Activated B cell treated with CpG ODN at 0.5 μM for 24 hours (primary cell): Measurements from ENCODE around the gene TXNDC2. TPM values are rescaled to one million over a fixed set of nuclear protein-coding genes. Genes with fewer than 3 reads are reported as not detected.
A peak's percentile ranks its signal among the peaks of the same experiment; 100 is the strongest.

ENCODE experiments used
- ATAC-seq: fragments of 200-7000 bp; cut with Tn5 transposase; one replicate; pipeline ENCODE4 v1.10.0; 2021; ENCODE audit warnings: low read depth, mild to moderate bottlenecking, moderate library complexity
- CTCF ChIA-PET: fragments of 350-600 bp; sonication (Branson Sonifier 250); formaldehyde crosslinking; loops from one replicate; lab custom pipeline; 2021; ENCODE audit warnings: antibody characterized with exemption; lab: Charles Lee
- POLR2A ChIA-PET: fragments of 350-600 bp; sonication (Branson Sonifier 250); formaldehyde crosslinking; loops from one replicate; lab custom pipeline; 2021; ENCODE audit warnings: antibody characterized with exemption; lab: Charles Lee
- DNase-seq: peaks from one replicate; pipeline ENCODE4 v3.0.0; 2022
- H3K27ac Mint-ChIP-seq: one replicate; pipeline ENCODE4 v1.8.0; 2020; ENCODE audit warnings: mixed read lengths
- H3K27me3 Mint-ChIP-seq: one replicate; pipeline ENCODE4 v1.8.0; 2021; ENCODE audit warnings: mixed read lengths
- H3K36me3 Mint-ChIP-seq: one replicate; pipeline ENCODE4 v1.8.0; 2021; ENCODE audit warnings: low read depth, mixed read lengths
- H3K4me1 Mint-ChIP-seq: one replicate; pipeline ENCODE4 v1.8.0; 2021; ENCODE audit warnings: mixed read lengths
- H3K4me3 Mint-ChIP-seq: one replicate; pipeline ENCODE4 v1.8.0; 2020; ENCODE audit warnings: mild to moderate bottlenecking, mixed read lengths
- H3K9me3 Mint-ChIP-seq: one replicate; pipeline ENCODE4 v1.8.0; 2020; ENCODE audit warnings: mixed read lengths
- CTCF ChIP-seq: fragments of 200-600 bp; IDR thresholded peaks from one replicate; pipeline ENCODE4 v1.8.0; 2022; ENCODE audit warnings: antibody characterized with exemption, mild to moderate bottlenecking
- intact Hi-C: fragments of 100-400 bp; cut with micrococcal nuclease; formaldehyde crosslinking; loops from one replicate; pipeline ENCODE4 v1.15.1; 2024
- total RNA-seq: library from RNA; stranded (reverse); gene quantifications from 2 replicates; pipeline ENCODE4 v1.2.3, GENCODE V29; 2022

TXNDC2 gene
- total RNA-seq, 1 donor from 2014 or later = 0.13 TPM

- Mint-ChIP-seq H3K4me3 (peak overlapping the region; percentile 88), H3K27me3 (no peaks in the 10 kb centered on the region), H3K9me3 (no peaks in the 10 kb centered on the region), H3K36me3 (peaks cover 2% of the 10 kb centered on the region), H3K4me1 (peaks cover 28% of the 10 kb centered on the region), H3K27ac (peak overlapping the region; percentile 86)
- POLR2A ChIA-PET = interaction anchor here (1.3 to 1.4 kb wide), 2 partner anchors 243 to 304 kb away, joined by 3 to 4 read pairs; no protein-coding TSS in a partner anchor
- intact Hi-C loops = loop anchor here (5.0 kb wide), 1 partner anchor 36 kb away; no protein-coding TSS in a partner anchor
- DNase-seq = no peak
- no peak for TF ChIP-seq CTCF
- no peak for ATAC-seq
- CTCF ChIA-PET = no interaction called here
Measured at GRCh38 chr18:9916077-9916639, 30.4 kb downstream of the TXNDC2 start.

- H3K4me3 Mint-ChIP-seq = no peak overlapping the region
- peaks cover 2% of the 10 kb centered on the region for H3K36me3 Mint-ChIP-seq
- H3K9me3 Mint-ChIP-seq = no peaks in the 10 kb centered on the region
- H3K27ac Mint-ChIP-seq = no peak overlapping the region
- ChIA-PET POLR2A (no interaction called here), CTCF (no interaction called here)
- no peak for TF ChIP-seq CTCF
- H3K4me1 Mint-ChIP-seq = peaks cover 28% of the 10 kb centered on the region
- no peak for DNase-seq
- intact Hi-C loops = loop anchor here (5.0 kb wide), 1 partner anchor 35 kb away; no protein-coding TSS in a partner anchor
- ATAC-seq = no peak
- no peaks in the 10 kb centered on the region for H3K27me3 Mint-ChIP-seq
Measured at GRCh38 chr18:9916808-9917207, 31.0 kb downstream of the TXNDC2 start.

GRCh38 chr18:9918016-9918680, 32.4 kb downstream of the TXNDC2 start:
- Mint-ChIP-seq H3K27me3 (no peaks in the 10 kb centered on the region), H3K36me3 (peaks cover 2% of the 10 kb centered on the region), H3K27ac (no peak overlapping the region), H3K4me1 (peaks cover 34% of the 10 kb centered on the region), H3K4me3 (no peak overlapping the region), H3K9me3 (no peaks in the 10 kb centered on the region)
- no peak for TF ChIP-seq CTCF
- intact Hi-C loops = loop anchor here (5.0 kb wide), 1 partner anchor 34 kb away; no protein-coding TSS in a partner anchor
- CTCF ChIA-PET = no interaction called here
- POLR2A ChIA-PET = no interaction called here
- no peak for DNase-seq
- no peak for ATAC-seq

- CTCF ChIA-PET = no interaction called here
- no peak overlapping the region for H3K4me3 Mint-ChIP-seq
- intact Hi-C loops = loop anchor here (2.0 to 5.0 kb wide), 2 partner anchors 15 to 33 kb away; no protein-coding TSS in a partner anchor
Measured at GRCh38 chr18:9919564-9920232, 33.9 kb downstream of the TXNDC2 start.

More at GRCh38 chr18:9919564-9920232, 33.9 kb downstream of the TXNDC2 start:
- Mint-ChIP-seq H3K27me3 (no peaks in the 10 kb centered on the region), H3K9me3 (no peaks in the 10 kb centered on the region), H3K36me3 (peaks cover 3% of the 10 kb centered on the region), H3K27ac (no peak overlapping the region), H3K4me1 (peaks cover 44% of the 10 kb centered on the region)
- POLR2A ChIA-PET = no interaction called here
- DNase-seq = no peak
- TF ChIP-seq CTCF = no peak
- no peak for ATAC-seq
